ENCODE measurements around the gene GFI1B.
A peak's percentile ranks its signal among the peaks of the same experiment; 100 is the strongest.
"Not testable (repeated sequence)": the region's sequence is repeated elsewhere in the genome, so short reads cannot be mapped to it uniquely, and the experiment has no call there.

The GFI1B gene

DNA sequence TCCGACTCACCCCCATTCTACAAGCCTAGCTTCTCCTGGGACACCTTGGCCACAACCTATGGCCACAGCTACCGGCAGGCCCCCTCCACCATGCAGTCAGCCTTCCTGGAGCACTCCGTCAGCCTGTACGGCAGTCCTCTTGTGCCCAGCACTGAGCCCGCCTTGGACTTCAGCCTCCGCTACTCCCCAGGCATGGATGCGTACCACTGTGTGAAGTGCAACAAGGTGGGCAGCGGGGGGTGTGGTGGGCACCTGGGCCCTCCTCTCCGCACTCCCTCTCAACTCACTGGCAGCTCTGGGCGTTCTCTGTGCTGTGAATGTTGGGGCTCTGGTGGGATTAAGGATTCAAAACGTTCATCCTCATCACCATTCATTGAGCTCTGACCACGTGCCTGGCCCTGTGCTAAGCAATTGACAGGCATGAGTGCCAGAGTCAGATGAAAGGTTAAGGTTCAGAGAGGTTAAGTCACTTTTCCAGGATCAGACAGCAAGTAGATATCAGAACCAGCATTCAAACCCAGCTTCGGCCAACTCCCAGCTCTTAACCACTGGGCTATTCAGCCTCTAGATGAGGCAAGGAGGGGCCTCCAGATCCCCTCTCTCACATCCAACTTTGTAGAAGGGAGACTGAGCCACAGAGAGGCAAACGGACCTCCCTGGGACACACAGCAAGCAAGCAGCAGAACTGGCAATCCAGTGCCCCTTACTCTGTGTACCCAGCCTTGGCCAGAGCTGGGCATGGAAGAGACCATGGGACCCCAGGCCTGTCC, 9.9 kb downstream of the GFI1B start:
- no peak for FAIRE-seq
- no peak for DNase-seq (ENCODE audit: insufficient read length, low spot score)
- TF ChIP-seq POLR2A (IDR thresholded peaks at IDR 0.05; ENCODE audit: low read depth, low read length) = no peak
- no peak for TF ChIP-seq POU2F2 (IDR thresholded peaks at IDR 0.05; ENCODE audit: low read depth, low read length)
- TF ChIP-seq PAX5 (IDR thresholded peaks at IDR 0.05; ENCODE audit: insufficient read depth, low read length, severe bottlenecking) = no peak
- no peak for TF ChIP-seq SPI1 (IDR thresholded peaks at IDR 0.05; ENCODE audit: low read depth, low read length)
- TF ChIP-seq POLR2AphosphoS5 (IDR thresholded peaks at IDR 0.05; ENCODE audit: low read depth, low read length) = no peak
- TF ChIP-seq TAF1 (IDR thresholded peaks at IDR 0.05; ENCODE audit: low read depth, low read length) = no peak

DNA sequence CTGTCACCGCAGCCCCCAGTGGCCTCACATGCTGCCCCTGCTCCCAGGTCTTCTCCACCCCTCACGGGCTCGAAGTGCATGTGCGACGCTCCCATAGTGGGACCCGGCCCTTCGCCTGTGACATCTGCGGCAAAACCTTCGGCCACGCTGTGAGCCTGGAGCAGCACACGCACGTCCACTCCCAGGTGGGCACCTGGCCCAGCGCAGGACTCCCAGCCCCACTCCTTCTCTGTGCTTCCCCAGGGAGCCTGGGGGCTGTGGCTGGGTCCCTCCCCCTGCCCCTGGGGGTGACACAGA, 10.5 kb downstream of the GFI1B start:
- TF ChIP-seq TAF1 (IDR thresholded peaks at IDR 0.05; ENCODE audit: low read depth, low read length) = no peak
- DNase-seq (ENCODE audit: insufficient read length, low spot score) (no peak), FAIRE-seq (no peak)

DNA sequence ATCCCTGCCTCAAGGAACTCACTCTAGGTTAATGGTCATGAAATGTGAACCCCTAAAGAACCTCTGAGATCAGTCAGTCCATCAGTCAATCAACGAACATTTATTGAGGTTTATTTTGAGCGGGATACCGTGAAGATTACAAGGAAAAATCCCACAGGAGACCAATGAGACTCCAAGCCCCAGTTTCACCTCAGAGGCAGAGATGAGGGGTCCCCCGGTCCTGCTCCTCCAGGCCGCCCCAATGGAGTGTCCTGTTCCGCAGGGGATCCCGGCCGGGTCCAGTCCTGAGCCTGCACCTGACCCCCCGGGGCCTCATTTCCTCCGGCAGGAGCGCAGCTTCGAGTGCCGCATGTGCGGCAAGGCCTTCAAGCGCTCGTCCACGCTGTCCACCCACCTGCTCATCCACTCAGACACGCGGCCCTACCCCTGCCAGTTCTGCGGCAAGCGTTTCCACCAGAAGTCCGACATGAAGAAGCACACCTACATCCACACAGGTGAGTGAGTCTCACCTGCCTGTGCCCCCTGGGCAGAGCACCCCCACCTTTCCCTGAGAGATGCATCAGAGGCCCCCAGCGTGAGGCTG, 11.0 kb downstream of the GFI1B start:
- TF ChIP-seq SPI1 (IDR thresholded peaks at IDR 0.05; ENCODE audit: low read depth, low read length) (no peak), POU2F2 (IDR thresholded peaks at IDR 0.05; ENCODE audit: low read depth, low read length) (no peak), PAX5 (IDR thresholded peaks at IDR 0.05; ENCODE audit: insufficient read depth, low read length, severe bottlenecking) (no peak), POLR2A (IDR thresholded peaks at IDR 0.05; ENCODE audit: low read depth, low read length) (no peak), TAF1 (IDR thresholded peaks at IDR 0.05; ENCODE audit: low read depth, low read length) (no peak), POLR2AphosphoS5 (IDR thresholded peaks at IDR 0.05; ENCODE audit: low read depth, low read length) (no peak)
- FAIRE-seq (no peak), DNase-seq (ENCODE audit: insufficient read length, low spot score) (no peak)

DNA sequence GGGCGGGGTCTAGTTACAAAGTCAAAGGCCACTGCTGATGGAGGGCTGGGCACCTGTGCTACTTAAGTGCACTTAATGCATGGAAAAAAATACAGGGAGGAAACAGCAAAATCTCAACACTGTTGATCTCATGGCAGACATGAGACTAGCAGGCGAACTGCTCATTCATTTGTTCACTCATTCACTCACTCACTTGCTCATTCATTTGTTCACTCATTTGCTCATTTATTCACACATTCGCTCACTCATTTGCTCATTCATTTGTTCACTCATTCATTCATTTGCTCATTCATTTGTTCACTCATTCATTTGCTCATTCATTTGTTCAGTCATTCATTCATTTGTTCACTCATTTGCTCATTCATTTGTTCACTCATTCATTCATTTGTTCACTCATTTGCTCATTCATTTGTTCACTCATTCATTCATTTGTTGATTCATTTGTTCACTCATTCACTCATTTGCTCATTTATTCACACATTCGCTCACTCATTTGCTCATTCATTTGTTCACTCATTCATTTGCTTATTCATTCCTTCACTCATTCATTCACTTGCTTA, 11.6 kb downstream of the GFI1B start:
- FAIRE-seq; DNase-seq (ENCODE audit: insufficient read length, low spot score): not testable (repeated sequence)

DNA sequence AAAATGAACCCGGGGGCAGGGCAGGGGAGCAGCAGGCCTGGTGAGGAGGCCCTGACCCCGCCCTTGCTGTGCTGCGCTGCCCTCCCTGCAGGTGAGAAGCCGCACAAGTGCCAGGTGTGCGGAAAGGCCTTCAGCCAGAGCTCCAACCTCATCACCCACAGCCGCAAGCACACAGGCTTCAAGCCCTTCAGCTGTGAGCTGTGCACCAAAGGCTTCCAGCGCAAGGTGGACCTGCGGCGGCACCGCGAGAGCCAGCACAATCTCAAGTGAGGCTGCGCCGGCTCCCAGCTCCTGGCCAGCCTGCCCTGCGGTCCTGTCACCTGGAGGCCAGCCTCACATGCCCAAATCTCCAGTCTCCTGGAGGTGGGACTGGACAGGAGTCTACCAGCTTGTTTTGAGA, 12.3 kb downstream of the GFI1B start:
- TF ChIP-seq POU2F2 (IDR thresholded peaks at IDR 0.05; ENCODE audit: low read depth, low read length) = no peak
- TF ChIP-seq SPI1 (IDR thresholded peaks at IDR 0.05; ENCODE audit: low read depth, low read length) = no peak
- no peak for TF ChIP-seq POLR2AphosphoS5 (IDR thresholded peaks at IDR 0.05; ENCODE audit: low read depth, low read length)
- TF ChIP-seq TAF1 (IDR thresholded peaks at IDR 0.05; ENCODE audit: low read depth, low read length) = no peak
- TF ChIP-seq PAX5 (IDR thresholded peaks at IDR 0.05; ENCODE audit: insufficient read depth, low read length, severe bottlenecking) = no peak
- no peak for TF ChIP-seq POLR2A (IDR thresholded peaks at IDR 0.05; ENCODE audit: low read depth, low read length)
- DNase-seq (ENCODE audit: insufficient read length, low spot score) (no peak), FAIRE-seq (no peak)

DNA sequence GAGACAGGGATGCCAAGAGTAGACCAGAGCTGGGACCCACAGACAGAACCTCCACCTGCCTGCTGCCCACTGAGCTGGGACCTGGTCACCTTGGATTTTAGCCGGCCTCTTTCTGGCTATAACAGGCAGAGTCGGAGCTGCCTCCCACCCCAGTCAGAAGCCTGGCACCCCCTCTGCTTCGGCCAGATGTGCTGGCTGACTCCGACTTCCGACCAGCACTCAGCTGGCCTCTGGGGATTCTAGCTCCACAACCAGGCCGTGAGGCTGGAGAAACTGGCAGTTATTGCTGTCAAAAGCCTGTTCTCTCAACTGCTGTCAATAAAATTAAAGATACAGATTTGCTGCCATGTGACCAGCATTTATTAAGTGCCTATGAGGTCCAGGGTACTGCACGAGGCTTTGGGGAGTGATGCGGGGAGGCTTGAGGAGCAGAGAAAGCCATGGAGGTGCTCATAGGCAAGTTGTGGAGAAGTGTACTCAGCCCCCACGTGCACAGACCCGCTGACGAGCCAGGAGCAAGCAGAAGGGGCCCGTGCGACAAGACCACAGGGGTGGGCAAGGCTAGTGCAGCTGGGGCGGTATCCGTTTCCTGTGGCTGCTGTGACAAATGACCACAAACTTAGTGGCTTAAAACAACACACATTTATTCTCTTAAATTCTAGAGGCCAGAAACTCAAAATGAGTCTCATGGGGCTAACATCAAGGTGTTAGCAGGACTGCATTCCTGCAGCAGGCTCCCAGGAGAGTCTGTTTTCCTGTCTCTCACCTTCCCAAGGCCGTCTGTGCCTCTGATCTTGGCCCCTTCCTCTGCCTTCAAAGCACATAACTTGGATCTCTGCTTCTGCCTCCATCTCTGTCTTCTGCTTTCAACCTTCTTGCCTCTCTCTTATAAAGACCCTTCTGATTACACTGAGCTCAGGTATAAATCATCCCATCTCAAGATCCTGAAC, 13.1 kb downstream of the GFI1B start:
- TF ChIP-seq POLR2A (IDR thresholded peaks at IDR 0.05; ENCODE audit: low read depth, low read length) = no peak
- no peak for TF ChIP-seq PAX5 (IDR thresholded peaks at IDR 0.05; ENCODE audit: insufficient read depth, low read length, severe bottlenecking)
- no peak for TF ChIP-seq TAF1 (IDR thresholded peaks at IDR 0.05; ENCODE audit: low read depth, low read length)
- no peak for TF ChIP-seq POU2F2 (IDR thresholded peaks at IDR 0.05; ENCODE audit: low read depth, low read length)
- TF ChIP-seq SPI1 (IDR thresholded peaks at IDR 0.05; ENCODE audit: low read depth, low read length) = no peak
- TF ChIP-seq POLR2AphosphoS5 (IDR thresholded peaks at IDR 0.05; ENCODE audit: low read depth, low read length) = no peak
- DNase-seq (ENCODE audit: insufficient read length, low spot score) (no peak), FAIRE-seq (no peak)

DNA sequence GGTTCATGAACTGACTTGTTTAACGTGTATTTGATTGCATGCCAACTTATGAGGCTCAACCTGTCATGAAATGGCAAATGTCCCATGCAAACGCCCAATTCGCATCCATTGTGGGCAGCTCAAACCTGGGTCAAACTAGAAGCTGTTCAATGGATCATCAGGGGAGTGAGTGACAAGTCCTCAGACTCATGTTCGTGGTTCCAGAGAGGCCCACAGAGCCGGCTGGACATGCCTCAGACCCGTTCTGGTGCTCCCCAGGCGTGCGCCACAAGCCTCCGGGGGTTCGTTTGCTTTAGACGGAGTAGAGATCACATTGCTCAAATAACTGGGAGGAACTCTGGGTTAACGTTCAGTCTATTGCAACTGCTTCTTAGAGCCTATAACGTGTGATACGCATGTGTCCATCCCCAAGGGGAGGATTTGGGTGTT, 15.0 kb downstream of the GFI1B start:
- TF ChIP-seq POU2F2 (IDR thresholded peaks at IDR 0.05; ENCODE audit: low read depth, low read length) = no peak
- no peak for TF ChIP-seq POLR2A (IDR thresholded peaks at IDR 0.05; ENCODE audit: low read depth, low read length)
- no peak for FAIRE-seq
- no peak for DNase-seq (ENCODE audit: insufficient read length, low spot score)

DNA sequence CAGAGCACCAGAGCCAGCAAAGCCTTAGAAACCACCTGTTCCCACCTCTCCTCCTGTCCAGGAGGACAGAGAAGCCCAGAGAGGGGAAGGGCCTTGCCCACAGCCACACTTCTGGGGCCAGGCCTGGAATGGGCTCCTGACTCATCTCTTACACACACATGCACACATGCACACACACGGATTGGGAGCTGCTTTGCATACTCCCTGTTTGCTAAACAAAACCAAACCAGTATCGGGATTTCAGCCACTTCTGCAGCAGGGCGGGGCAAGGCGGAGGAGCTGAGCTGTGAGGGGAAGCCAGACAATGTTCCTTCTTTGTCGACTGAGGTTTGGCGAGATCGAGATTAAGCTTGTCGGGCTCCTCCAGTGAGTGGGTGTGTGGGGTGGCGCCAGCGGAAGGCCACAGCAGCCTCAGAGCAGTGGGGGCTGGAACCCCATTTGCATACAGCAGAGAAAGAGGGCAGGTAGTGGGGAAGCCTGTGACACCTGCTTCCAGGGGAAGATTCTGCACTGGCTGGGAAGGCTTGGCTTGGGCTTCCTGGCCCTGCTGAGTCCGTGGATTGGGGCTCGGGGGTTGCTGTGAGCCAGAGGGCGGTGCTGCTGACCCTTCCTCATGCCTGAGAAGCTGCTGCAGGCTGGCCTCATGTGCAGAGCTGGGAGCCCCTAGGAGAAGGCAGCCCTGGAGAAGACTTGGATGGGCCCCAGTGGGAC, 16.1 kb downstream of the GFI1B start:
- FAIRE-seq (peak; percentile 87), DNase-seq (ENCODE audit: insufficient read length, low spot score) (peak; percentile 57)
- TF ChIP-seq TAF1 (IDR thresholded peaks at IDR 0.05; ENCODE audit: low read depth, low read length) = no peak
- TF ChIP-seq POU2F2 (IDR thresholded peaks at IDR 0.05; ENCODE audit: low read depth, low read length) = peak; percentile 97

DNA sequence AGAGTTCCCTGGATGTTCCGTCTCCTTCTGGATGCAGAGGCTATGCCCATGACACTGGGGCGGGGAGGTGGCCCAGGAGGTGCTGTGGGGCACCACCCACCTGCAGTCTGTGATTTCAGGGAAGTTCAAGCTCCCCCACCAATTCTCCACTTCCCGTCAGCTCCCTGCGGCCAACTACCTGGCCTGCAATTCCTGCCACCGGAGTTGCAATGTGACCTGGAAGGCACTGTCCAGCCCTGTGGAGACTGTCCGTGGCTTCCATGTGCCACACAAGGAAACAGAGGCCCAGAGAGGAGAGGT, 16.6 kb downstream of the GFI1B start:
- FAIRE-seq (no peak), DNase-seq (ENCODE audit: insufficient read length, low spot score) (no peak)
- TF ChIP-seq POLR2A (IDR thresholded peaks at IDR 0.05; ENCODE audit: low read depth, low read length) = no peak
- TF ChIP-seq POLR2AphosphoS5 (IDR thresholded peaks at IDR 0.05; ENCODE audit: low read depth, low read length) = no peak
- TF ChIP-seq POU2F2 (IDR thresholded peaks at IDR 0.05; ENCODE audit: low read depth, low read length) = no peak
- no peak for TF ChIP-seq TAF1 (IDR thresholded peaks at IDR 0.05; ENCODE audit: low read depth, low read length)
- no peak for TF ChIP-seq PAX5 (IDR thresholded peaks at IDR 0.05; ENCODE audit: insufficient read depth, low read length, severe bottlenecking)
- TF ChIP-seq SPI1 (IDR thresholded peaks at IDR 0.05; ENCODE audit: low read depth, low read length) = no peak
